Right atrium auricular region (tissue), 2 donors: ENCODE results near the gene CABLES2. TPM values are rescaled to one million over a fixed set of nuclear protein-coding genes. Genes with fewer than 3 reads are reported as not detected.

Source experiments
- DNase-seq: peaks from one replicate; pipeline ENCODE4 v3.0.0-alpha.2; 2019; ENCODE audit warnings: low spot score
- H3K27ac ChIP-seq, 2 donors: fragments of 200-600 bp; sonication (generic); 1 replicate in 1 of 2; 2 replicates in 1 of 2; pipeline ENCODE4 v1.5.1; 2016 to 2019
- H3K27me3 ChIP-seq, 2 donors: fragments of 200-600 bp; sonication (generic); one replicate each; pipeline versions ENCODE4 v1.5.1 to v1.6.0; 2017 to 2019
- H3K36me3 ChIP-seq: fragments of 200-600 bp; sonication (generic); one replicate; pipeline ENCODE4 v1.5.1; 2016
- H3K4me1 ChIP-seq, 2 donors: fragments of 200-600 bp; sonication (generic); one replicate each; pipeline versions ENCODE4 v1.5.1 to v1.6.0; 2017 to 2019
- H3K4me3 ChIP-seq, 2 donors: fragments of 200-600 bp; sonication (generic); 1 replicate in 1 of 2; 2 replicates in 1 of 2; pipeline ENCODE4 v1.5.1; 2017 to 2019; ENCODE audit warnings: mild to moderate bottlenecking in 1 of 2, moderate library complexity in 1 of 2
- H3K9me3 ChIP-seq, 2 donors: fragments of 200-600 bp; sonication (generic); one replicate each; pipeline ENCODE4 v1.5.1; 2019
- total RNA-seq, 2 donors: library from RNA; depleted of rRNA; stranded (reverse); fragments of >200 nt; gene quantifications; one replicate each; pipeline ENCODE4 v1.1.0, GENCODE V29; 2016
- TF ChIP-seq, protein P1 (sequence below), 2 donors: fragments of 200-600 bp; sonication (generic); IDR thresholded peaks; one replicate each; pipeline ENCODE4 v1.5.1; 2019; ENCODE audit warnings: antibody characterized with exemption in 2 of 2

Gene CABLES2
- total RNA-seq, 2 donors from 2014 or later: 10.8 to 17.7 TPM

DNA sequence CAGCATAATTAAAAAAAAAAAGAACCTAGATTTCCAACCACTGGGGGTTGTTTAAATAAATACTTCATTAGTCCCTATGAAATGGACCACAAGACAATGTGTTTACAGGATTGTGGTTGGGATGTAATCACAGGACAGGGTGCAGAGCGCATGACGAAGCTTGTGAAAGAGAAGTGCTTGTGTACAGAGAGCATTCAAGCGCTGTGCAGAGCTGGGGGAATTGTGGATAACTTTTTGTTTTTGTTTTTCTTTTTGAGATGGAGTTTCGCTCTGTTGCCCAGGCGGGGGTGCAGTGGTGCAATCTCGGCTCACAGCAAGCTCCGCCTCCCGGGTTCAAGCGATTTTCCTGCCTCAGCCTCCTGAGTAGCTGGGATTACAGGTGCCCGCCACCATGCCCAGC is 62.3 kb downstream of the CABLES2 start:
- Histone ChIP-seq H3K27me3 (no peaks in the 10 kb centered on the region), H3K36me3 (peaks cover 36% of the 10 kb centered on the region), H3K9me3 (no peaks in the 10 kb centered on the region), H3K4me1 (no peaks in the 10 kb centered on the region), H3K4me3 (no peak overlapping the region), H3K27ac (no peak overlapping the region)
- TF ChIP-seq, protein P1, sequence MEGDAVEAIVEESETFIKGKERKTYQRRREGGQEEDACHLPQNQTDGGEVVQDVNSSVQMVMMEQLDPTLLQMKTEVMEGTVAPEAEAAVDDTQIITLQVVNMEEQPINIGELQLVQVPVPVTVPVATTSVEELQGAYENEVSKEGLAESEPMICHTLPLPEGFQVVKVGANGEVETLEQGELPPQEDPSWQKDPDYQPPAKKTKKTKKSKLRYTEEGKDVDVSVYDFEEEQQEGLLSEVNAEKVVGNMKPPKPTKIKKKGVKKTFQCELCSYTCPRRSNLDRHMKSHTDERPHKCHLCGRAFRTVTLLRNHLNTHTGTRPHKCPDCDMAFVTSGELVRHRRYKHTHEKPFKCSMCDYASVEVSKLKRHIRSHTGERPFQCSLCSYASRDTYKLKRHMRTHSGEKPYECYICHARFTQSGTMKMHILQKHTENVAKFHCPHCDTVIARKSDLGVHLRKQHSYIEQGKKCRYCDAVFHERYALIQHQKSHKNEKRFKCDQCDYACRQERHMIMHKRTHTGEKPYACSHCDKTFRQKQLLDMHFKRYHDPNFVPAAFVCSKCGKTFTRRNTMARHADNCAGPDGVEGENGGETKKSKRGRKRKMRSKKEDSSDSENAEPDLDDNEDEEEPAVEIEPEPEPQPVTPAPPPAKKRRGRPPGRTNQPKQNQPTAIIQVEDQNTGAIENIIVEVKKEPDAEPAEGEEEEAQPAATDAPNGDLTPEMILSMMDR (IDR thresholded peaks at IDR 0.05): no peak
- no peak for DNase-seq

DNA sequence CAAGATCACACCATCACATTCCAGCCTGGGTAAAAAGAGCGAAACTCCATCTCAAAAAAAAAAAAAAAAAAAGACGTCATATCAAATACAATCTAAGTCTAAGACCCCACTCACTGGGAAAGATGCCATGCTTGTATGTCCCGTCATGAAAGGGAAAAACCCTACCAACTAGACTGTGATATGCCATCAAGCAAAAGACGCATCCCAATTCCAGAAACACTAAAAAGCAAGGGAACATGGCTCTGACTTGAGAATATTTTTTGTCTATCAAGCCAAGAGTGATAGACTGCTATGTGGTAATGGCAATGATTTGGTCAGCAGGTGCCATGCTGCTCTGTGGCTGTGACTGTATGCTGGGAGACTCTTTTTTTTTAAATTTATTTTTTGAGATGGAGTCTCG is 63.0 kb downstream of the CABLES2 start:
- Histone ChIP-seq H3K36me3 (peaks cover 43% of the 10 kb centered on the region), H3K27ac (no peak overlapping the region)
- TF ChIP-seq, protein P1 (IDR thresholded peaks at IDR 0.05): no peak

DNA sequence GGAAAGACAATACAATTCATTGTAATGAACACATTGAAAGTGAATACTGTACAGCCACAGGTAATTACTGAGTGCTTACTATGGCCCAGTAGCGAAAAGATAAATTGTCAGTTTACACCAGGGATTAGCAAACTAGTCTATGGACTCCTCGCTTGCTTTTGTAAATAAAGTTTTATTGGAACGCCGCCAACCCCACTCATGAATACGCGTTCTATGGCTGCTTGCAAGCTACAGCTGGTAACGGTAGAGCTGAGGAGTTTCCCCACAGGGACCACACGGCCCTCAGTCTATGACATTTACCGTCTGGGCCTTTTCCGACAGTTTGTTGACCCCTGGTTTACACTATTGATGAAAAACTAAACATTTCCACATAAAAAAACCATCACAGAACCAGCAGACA is 64.2 kb downstream of the CABLES2 start:
- TF ChIP-seq, protein P1 (IDR thresholded peaks at IDR 0.05): no peak
- no peak for DNase-seq
- Histone ChIP-seq H3K4me3 (no peak overlapping the region), H3K36me3 (peaks cover 50% of the 10 kb centered on the region), H3K4me1 (no peaks in the 10 kb centered on the region), H3K27me3 (no peaks in the 10 kb centered on the region), H3K27ac (no peak overlapping the region), H3K9me3 (no peaks in the 10 kb centered on the region)

More for the DNA sequence above, 63.0 kb downstream of the CABLES2 start:
- Histone ChIP-seq H3K4me1 (no peaks in the 10 kb centered on the region), H3K9me3 (no peaks in the 10 kb centered on the region), H3K27me3 (no peaks in the 10 kb centered on the region), H3K4me3 (no peak overlapping the region)
- no peak for DNase-seq

DNA sequence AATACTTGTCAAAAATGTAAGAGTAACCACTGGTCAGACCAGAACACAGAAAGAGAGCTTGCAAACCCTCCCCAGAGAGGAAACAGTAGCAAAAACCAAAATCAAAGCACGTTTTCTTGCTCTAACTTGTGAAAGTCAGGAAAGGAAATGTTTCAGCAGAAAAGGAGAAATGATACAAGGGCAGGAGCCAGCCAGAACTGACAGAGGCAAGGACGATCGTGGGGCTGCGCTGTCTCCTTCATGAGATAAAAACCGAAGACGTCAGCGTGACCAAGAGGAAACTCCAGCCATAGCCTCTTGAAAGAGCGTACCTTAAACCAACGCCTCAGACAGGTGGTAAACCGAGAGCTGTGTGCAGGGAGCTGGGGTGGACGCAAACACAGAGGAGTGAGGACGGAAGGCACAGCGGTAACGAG is 67.4 kb downstream of the CABLES2 start:
- H3K27ac ChIP-seq: no peak overlapping the region
- no peaks in the 10 kb centered on the region for H3K27me3 ChIP-seq
- H3K4me1 ChIP-seq: no peaks in the 10 kb centered on the region
- no peak for DNase-seq
- H3K4me3 ChIP-seq: no peak overlapping the region
- H3K36me3 ChIP-seq: peaks cover 54% of the 10 kb centered on the region
- H3K9me3 ChIP-seq: no peaks in the 10 kb centered on the region
- TF ChIP-seq, protein P1 (IDR thresholded peaks at IDR 0.05): no peak

Other genes with a start within 250 kb of the CABLES2 start
- 10 to 100 TPM; 20.7 to 24.1 TPM for gene MTG2, start 224.3 kb downstream of the CABLES2 start, total RNA-seq
- not detected for gene HRH3, start 187.0 kb downstream of the CABLES2 start, total RNA-seq
- gene OSBPL2, start 168.8 kb downstream of the CABLES2 start, total RNA-seq: 10 to 100 TPM; 27.2 to 29.6 TPM
- 100 to 1,000 TPM in 1 of 2 donors, 10 to 100 TPM in 1; 95.9 to 128 TPM for gene ADRM1, start 104.3 kb downstream of the CABLES2 start, total RNA-seq
- gene LAMA5, start 40.0 kb downstream of the CABLES2 start, total RNA-seq: 10 to 100 TPM; 61.1 to 69.4 TPM
- 1,000 to 10,000 TPM; 1,510 to 1,937 TPM for gene RPS21, start 20.2 kb downstream of the CABLES2 start, total RNA-seq
- gene RBBP8NL, start 20.3 kb upstream of the CABLES2 start, total RNA-seq: not detected
- 1 to 10 TPM; 6.9 to 9.6 TPM for gene GATA5, start 68.7 kb upstream of the CABLES2 start, total RNA-seq
- 10 to 100 TPM; 13.4 to 19.8 TPM for gene SLCO4A1, start 235.2 kb upstream of the CABLES2 start, total RNA-seq